MM.1S (cell line): ENCODE results near the gene BLOC1S4.

Source experiments
- DNase-seq: peaks from one replicate; pipeline ENCODE4 v3.0.0-alpha.2; 2015
- H2AFZ ChIP-seq: fragments of 300-600 bp; sonication (generic); 2 replicates; pipeline ENCODE4 v1.6.0; 2016; ENCODE audit warnings: antibody characterized with exemption, low read length
- H3F3A ChIP-seq: fragments of 300-600 bp; sonication (generic); 2 replicates; pipeline ENCODE4 v1.6.1; 2016; ENCODE audit warnings: mild to moderate bottlenecking, antibody characterized with exemption, low read length, moderate library complexity, mixed read lengths; ENCODE audit not compliant: insufficient read depth
- H3K27ac ChIP-seq: fragments of 300-600 bp; sonication (generic); 2 replicates; pipeline ENCODE4 v1.5.1; 2016; ENCODE audit warnings: mild to moderate bottlenecking, low read length
- H3K27me3 ChIP-seq: fragments of 300-600 bp; sonication (generic); replicated peaks from 2 replicates; pipeline ENCODE4 v1.6.0; 2016; ENCODE audit warnings: low read length; ENCODE audit not compliant: insufficient read depth
- H3K36me3 ChIP-seq: fragments of 300-600 bp; sonication (generic); replicated peaks from 2 replicates; pipeline ENCODE4 v1.6.1; 2016; ENCODE audit warnings: mild to moderate bottlenecking, low read length, mixed read lengths; ENCODE audit not compliant: insufficient read depth
- H3K4me1 ChIP-seq: fragments of 300-600 bp; sonication (generic); 2 replicates; pipeline ENCODE4 v1.6.1; 2016; ENCODE audit warnings: low read length, mixed read lengths
- H3K4me2 ChIP-seq: fragments of 300-600 bp; sonication (generic); 2 replicates; pipeline ENCODE4 v1.6.0; 2016; ENCODE audit warnings: low read depth, low read length
- H3K4me3 ChIP-seq: fragments of 300-600 bp; sonication (generic); 2 replicates; pipeline ENCODE4 v1.5.1; 2016; ENCODE audit warnings: low read length, mixed read lengths
- H3K79me2 ChIP-seq: fragments of 300-600 bp; sonication (generic); 2 replicates; pipeline ENCODE4 v1.6.1; 2016; ENCODE audit warnings: mixed run types, low read length, mixed read lengths
- H3K9ac ChIP-seq: fragments of 300-600 bp; sonication (generic); 2 replicates; pipeline ENCODE4 v1.6.1; 2016; ENCODE audit warnings: low read length, mixed read lengths
- H3K9me2 ChIP-seq: fragments of 300-600 bp; sonication (generic); replicated peaks from 2 replicates; pipeline ENCODE4 v1.6.1; 2016; ENCODE audit warnings: mild to moderate bottlenecking, low read length, mixed read lengths; ENCODE audit not compliant: insufficient read depth
- H3K9me3 ChIP-seq: fragments of 300-600 bp; sonication (generic); replicated peaks from 2 replicates; pipeline ENCODE4 v1.6.1; 2016; ENCODE audit warnings: mild to moderate bottlenecking, low read length, mixed read lengths; ENCODE audit not compliant: insufficient read depth
- H4K20me1 ChIP-seq: fragments of 300-600 bp; sonication (generic); 2 replicates; pipeline ENCODE4 v1.6.1; 2016; ENCODE audit warnings: mild to moderate bottlenecking, low read length, moderate library complexity, mixed read lengths; ENCODE audit not compliant: insufficient read depth
- EZH2 ChIP-seq: fragments of 300-600 bp; sonication (generic); optimal IDR thresholded peaks from 2 replicates; pipeline ENCODE3; 2017; ENCODE audit warnings: low read depth, mild to moderate bottlenecking, antibody characterized with exemption, low read length, mixed read lengths
- EZH2phosphoT487 ChIP-seq: fragments of 300-600 bp; sonication (generic); IDR thresholded peaks from 2 replicates; pipeline ENCODE4 v1.6.1; 2018; ENCODE audit warnings: antibody characterized with exemption, low read length
- TF ChIP-seq, protein P1 (sequence below): fragments of 300-600 bp; sonication (generic); IDR thresholded peaks from 2 replicates; pipeline ENCODE4 v1.5.1; 2016; ENCODE audit warnings: antibody characterized with exemption, low read length, mixed read lengths

BLOC1S4 gene

DNA sequence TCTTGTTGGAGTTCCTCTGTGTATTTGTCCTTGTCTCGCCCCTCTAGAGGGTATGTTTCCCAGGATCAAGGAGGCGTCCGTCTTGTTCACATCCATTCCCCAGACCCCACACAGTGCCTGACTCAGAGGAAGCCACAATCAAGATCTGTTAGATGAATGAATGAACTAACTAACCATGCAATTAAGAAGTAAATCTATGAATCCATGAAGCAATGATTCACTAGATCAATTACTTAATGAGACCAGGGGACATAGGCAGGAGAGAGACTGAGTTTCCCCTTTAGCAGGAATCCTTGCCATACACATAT lies 11.9 kb downstream of the BLOC1S4 start:
- Histone ChIP-seq H3K4me2 (no peak overlapping the region), H3K27me3 (peaks cover 17% of the 10 kb centered on the region), H3K4me1 (no peaks in the 10 kb centered on the region), H3K27ac (no peak overlapping the region), H3K9me2 (no peaks in the 10 kb centered on the region), H4K20me1 (no peaks in the 10 kb centered on the region; the same call in 1 of the 2 replicates), H3K4me3 (no peak overlapping the region), H3K36me3 (no peaks in the 10 kb centered on the region), H3K9me3 (no peaks in the 10 kb centered on the region), H3F3A (no peaks in the 10 kb centered on the region), H3K79me2 (no peaks in the 10 kb centered on the region), H3K9ac (no peak overlapping the region), H2AFZ (no peak overlapping the region)
- no peak for DNase-seq
- TF ChIP-seq EZH2phosphoT487 (no peak), EZH2 (no peak)
- TF ChIP-seq, protein P1, sequence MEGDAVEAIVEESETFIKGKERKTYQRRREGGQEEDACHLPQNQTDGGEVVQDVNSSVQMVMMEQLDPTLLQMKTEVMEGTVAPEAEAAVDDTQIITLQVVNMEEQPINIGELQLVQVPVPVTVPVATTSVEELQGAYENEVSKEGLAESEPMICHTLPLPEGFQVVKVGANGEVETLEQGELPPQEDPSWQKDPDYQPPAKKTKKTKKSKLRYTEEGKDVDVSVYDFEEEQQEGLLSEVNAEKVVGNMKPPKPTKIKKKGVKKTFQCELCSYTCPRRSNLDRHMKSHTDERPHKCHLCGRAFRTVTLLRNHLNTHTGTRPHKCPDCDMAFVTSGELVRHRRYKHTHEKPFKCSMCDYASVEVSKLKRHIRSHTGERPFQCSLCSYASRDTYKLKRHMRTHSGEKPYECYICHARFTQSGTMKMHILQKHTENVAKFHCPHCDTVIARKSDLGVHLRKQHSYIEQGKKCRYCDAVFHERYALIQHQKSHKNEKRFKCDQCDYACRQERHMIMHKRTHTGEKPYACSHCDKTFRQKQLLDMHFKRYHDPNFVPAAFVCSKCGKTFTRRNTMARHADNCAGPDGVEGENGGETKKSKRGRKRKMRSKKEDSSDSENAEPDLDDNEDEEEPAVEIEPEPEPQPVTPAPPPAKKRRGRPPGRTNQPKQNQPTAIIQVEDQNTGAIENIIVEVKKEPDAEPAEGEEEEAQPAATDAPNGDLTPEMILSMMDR, result no peak

- no peak overlapping the region for H3K4me3 ChIP-seq
These were observed 12.5 kb downstream of the BLOC1S4 start for GRCh38 chr4:6728320-6729029.

DNA sequence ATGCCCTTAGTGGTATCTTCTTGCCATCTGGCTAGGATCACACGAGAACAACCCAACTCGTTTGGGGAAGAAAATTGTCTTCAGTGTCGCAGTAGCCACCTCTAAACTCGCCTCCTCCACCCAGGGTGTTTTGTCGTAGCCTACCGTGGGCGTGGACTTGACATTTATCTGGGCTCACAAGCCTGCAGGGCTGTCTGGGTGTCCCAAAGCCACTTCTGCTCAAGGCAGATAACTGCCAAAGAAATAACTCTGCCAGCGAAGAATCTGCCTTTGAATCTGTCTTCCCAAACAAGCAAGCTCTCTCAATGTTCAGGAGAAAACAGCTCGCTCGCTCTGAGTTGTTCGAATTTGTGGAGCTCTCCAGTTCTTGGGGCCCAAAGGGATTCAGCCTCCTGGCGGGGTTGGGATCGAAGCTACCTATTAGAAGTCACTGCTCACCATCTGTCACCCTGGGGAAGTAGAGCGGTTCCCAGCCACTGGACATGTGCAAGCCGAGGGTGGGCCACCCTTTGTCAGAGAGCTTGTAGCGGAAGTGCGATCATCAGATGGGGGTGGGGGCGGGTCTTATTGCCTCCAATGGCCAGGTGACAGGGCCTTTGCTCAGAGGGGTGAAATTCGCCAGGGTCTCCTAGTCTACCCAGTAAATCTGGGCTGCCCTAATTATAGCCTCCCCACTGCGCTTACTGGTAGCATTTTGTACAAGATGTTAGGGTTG lies 14.8 kb downstream of the BLOC1S4 start:
- no peak for DNase-seq
- no peaks in the 10 kb centered on the region for H3K9me2 ChIP-seq
- H3K4me1 ChIP-seq, result no peaks in the 10 kb centered on the region
- no peaks in the 10 kb centered on the region; the same call in 1 of the 2 replicates for H4K20me1 ChIP-seq
- H3K36me3 ChIP-seq, result no peaks in the 10 kb centered on the region
- H3K27ac ChIP-seq, result no peak overlapping the region
- no peak overlapping the region for H3K9ac ChIP-seq
- no peak overlapping the region for H3K4me3 ChIP-seq
- H3K9me3 ChIP-seq, result no peaks in the 10 kb centered on the region
- H3K4me2 ChIP-seq, result no peak overlapping the region
- TF ChIP-seq, protein P1, result no peak
- TF ChIP-seq EZH2 (no peak), EZH2phosphoT487 (no peak)
- no peaks in the 10 kb centered on the region for H3K79me2 ChIP-seq
- H3F3A ChIP-seq, result no peaks in the 10 kb centered on the region
- H2AFZ ChIP-seq, result no peak overlapping the region
- peaks cover 17% of the 10 kb centered on the region for H3K27me3 ChIP-seq

More at GRCh38 chr4:6728320-6729029, 12.5 kb downstream of the BLOC1S4 start:
- no peaks in the 10 kb centered on the region for H3K4me1 ChIP-seq
- TF ChIP-seq EZH2 (no peak), EZH2phosphoT487 (no peak)
- TF ChIP-seq, protein P1, result no peak
- no peaks in the 10 kb centered on the region for H3F3A ChIP-seq
- peaks cover 17% of the 10 kb centered on the region for H3K27me3 ChIP-seq
- no peak overlapping the region for H2AFZ ChIP-seq
- no peak overlapping the region for H3K9ac ChIP-seq
- no peaks in the 10 kb centered on the region for H3K79me2 ChIP-seq
- H3K36me3 ChIP-seq, result no peaks in the 10 kb centered on the region
- no peaks in the 10 kb centered on the region for H3K9me2 ChIP-seq
- H3K9me3 ChIP-seq, result no peaks in the 10 kb centered on the region
- no peak for DNase-seq
- H3K27ac ChIP-seq, result no peak overlapping the region
- H3K4me2 ChIP-seq, result no peak overlapping the region
- H4K20me1 ChIP-seq, result no peaks in the 10 kb centered on the region; the same call in 1 of the 2 replicates
